HepG2 (cell line): ENCODE measurements around the gene CISD3. TPM values are rescaled to one million over a fixed set of nuclear protein-coding genes. Genes with fewer than 3 reads are reported as not detected.

ENCODE experiments used
- ELF3 ChIP-seq: IDR thresholded peaks from 2 replicates; pipeline ENCODE4 v1.6.1; 2016; ENCODE audit warnings: missing genetic modification reagents, missing compliant biosample characterization
- ETV5 ChIP-seq: IDR thresholded peaks from 2 replicates; pipeline ENCODE4 v1.6.1; 2018; ENCODE audit warnings: missing biosample characterization, missing genetic modification reagents, inconsistent platforms, borderline replicate concordance
- FLYWCH1 ChIP-seq: sonication (generic); formaldehyde crosslinking; IDR thresholded peaks from 2 replicates; pipeline ENCODE4 v1.8.1; 2023; ENCODE audit warnings: mild to moderate bottlenecking, missing genetic modification reagents
- IRF2 ChIP-seq: IDR thresholded peaks from 2 replicates; pipeline ENCODE4 v1.6.1; 2018; ENCODE audit warnings: missing genetic modification reagents, missing compliant biosample characterization
- KAT7 ChIP-seq: IDR thresholded peaks from 2 replicates; pipeline ENCODE4 v1.6.1; 2018; ENCODE audit warnings: borderline replicate concordance, missing compliant biosample characterization
- MTA3 ChIP-seq: sonication (generic); formaldehyde crosslinking; IDR thresholded peaks from 2 replicates; pipeline ENCODE4 v1.4.0; 2020; ENCODE audit warnings: missing genetic modification reagents
- MZF1 ChIP-seq: sonication (generic); formaldehyde crosslinking; IDR thresholded peaks from 2 replicates; pipeline ENCODE4 v1.8.1; 2023; ENCODE audit warnings: mild to moderate bottlenecking, missing genetic modification reagents, borderline replicate concordance
- NCOR1 ChIP-seq: fragments of 200-600 bp; sonication (generic); IDR thresholded peaks from 2 replicates; pipeline ENCODE4 v1.7.0; 2017; ENCODE audit warnings: antibody characterized with exemption, low read length, borderline replicate concordance
- RXRB ChIP-seq: IDR thresholded peaks from 2 replicates; pipeline ENCODE4 v1.6.1; 2016; ENCODE audit warnings: borderline replicate concordance, missing genetic modification reagents, missing compliant biosample characterization
- SOX13 ChIP-seq, 3 experiments: fragments of 450-650 bp in 1 of 3; sonication (generic) in 1 of 3; formaldehyde crosslinking in 1 of 3; IDR thresholded peaks in 2 of 3; conservative IDR thresholded peaks in 1 of 3; 2 replicates each; pipeline versions ENCODE4 v1.5.0 to v1.6.1; 2016 to 2020; ENCODE audit warnings: antibody characterized with exemption in 1 of 3, mild to moderate bottlenecking in 1 of 3, missing compliant biosample characterization in 1 of 3, missing genetic modification reagents in 1 of 3, moderate library complexity in 1 of 3
- ZBTB37 ChIP-seq: sonication (generic); formaldehyde crosslinking; IDR thresholded peaks from 2 replicates; pipeline ENCODE4 v1.4.0; 2020; ENCODE audit warnings: mild to moderate bottlenecking, missing genetic modification reagents
- ZFP36 ChIP-seq: fragments of 150-350 bp; IDR thresholded peaks from 2 replicates; pipeline ENCODE4 v1.6.1; 2018; ENCODE audit warnings: borderline replicate concordance, low read length, low read depth; ENCODE audit not compliant: partially characterized antibody
- ZFP91 ChIP-seq: sonication (generic); formaldehyde crosslinking; IDR thresholded peaks from 2 replicates; pipeline ENCODE4 v1.9.0; 2022; ENCODE audit warnings: missing genetic modification reagents, mild to moderate bottlenecking, borderline replicate concordance
- ZNF451 ChIP-seq: sonication (generic); formaldehyde crosslinking; IDR thresholded peaks from 2 replicates; pipeline ENCODE4 v1.5.0; 2020; ENCODE audit warnings: mild to moderate bottlenecking, missing genetic modification reagents
- ZNF484 ChIP-seq: sonication (generic); formaldehyde crosslinking; IDR thresholded peaks from 2 replicates; pipeline ENCODE4 v1.5.1; 2020; ENCODE audit warnings: mild to moderate bottlenecking, low read depth, missing genetic modification reagents, borderline replicate concordance
- ZNF572 ChIP-seq: sonication (generic); formaldehyde crosslinking; IDR thresholded peaks from 2 replicates; pipeline ENCODE4 v1.5.1; 2020; ENCODE audit warnings: mild to moderate bottlenecking, missing genetic modification reagents
- polyA plus RNA-seq, 8 experiments: library from polyadenylated mRNA; depleted of rRNA in 3 of 8; stranded (reverse) in 7 of 8; unstranded in 1 of 8; fragments of >200 nt; fragmentation: Illumina TruSeq in 4 of 8; extraction: Trizol in 4 of 8; gene quantifications; 2 replicates each; pipeline versions ENCODE4 v1.2.1 to v1.2.3, GENCODE V29; 2011 to 2016; ENCODE audit warnings: low read depth in 4 of 8, missing spikeins in 1 of 8, mixed read lengths in 1 of 8; ENCODE audit not compliant: insufficient read depth in 1 of 8
- total RNA-seq, 5 experiments: library from RNA; depleted of rRNA; stranded (reverse); fragments of >200 nt; fragmentation: Illumina TruSeq; extraction: Trizol; gene quantifications; 2 replicates each; pipeline ENCODE4 v1.2.3, GENCODE V29; 2016; ENCODE audit warnings: low read depth in 1 of 5
- TF ChIP-seq, protein P1 (sequence below): sonication (generic); formaldehyde crosslinking; IDR thresholded peaks from 2 replicates; pipeline ENCODE4 v1.4.0; 2020; ENCODE audit warnings: missing genetic modification reagents
- TF ChIP-seq, protein P2 (sequence below): sonication (generic); formaldehyde crosslinking; IDR thresholded peaks from 2 replicates; pipeline ENCODE4 v1.5.0; 2020; ENCODE audit warnings: mild to moderate bottlenecking, missing genetic modification reagents

Gene CISD3
- total and polyA plus RNA-seq, 2 of the 13 experiments (the other 11 are each of a cell fraction or from before 2014, with no cell fraction given) = 30.0 to 34.1 TPM

GRCh38 chr17:38702166-38702915 lies 27.8 kb upstream of the CISD3 start (continued):
- TF ChIP-seq ZNF572 (CRISPR knock-in tag) (peak; percentile 43; the same call in 1 of the 2 replicates), ELF3 (CRISPR knock-in tag) (peak; percentile 95), FLYWCH1 (CRISPR knock-in tag) (no peak; the same call in 1 of the 2 replicates), MTA3 (no peak), ETV5 (CRISPR knock-in tag) (peak; percentile 91), IRF2 (CRISPR knock-in tag) (peak; percentile 75), KAT7 (CRISPR knock-in tag) (peak; percentile 92; the same call in 1 of the 2 replicates), SOX13 (IDR thresholded peaks at IDR 0.05) (peak; percentile 38; the same call in 1 of the 2 replicates), SOX13 (CRISPR knock-in tag; conservative IDR thresholded peaks at IDR 0.05 in 1 of 2, IDR thresholded peaks at IDR 0.05 in 1 of 2) (peak; percentile 26 to 48; a peak in 2 of 4 replicates), RXRB (CRISPR knock-in tag) (peak; percentile 75), ZFP91 (CRISPR knock-in tag) (peak; percentile 84), ZNF451 (0 out of 2 replicates have a peak, but pooled peaks have one; percentile 60), ZNF484 (CRISPR knock-in tag) (0 out of 2 replicates have a peak, but pooled peaks have one; percentile 82), MZF1 (CRISPR knock-in tag) (0 out of 2 replicates have a peak, but pooled peaks have one; percentile 61), ZFP36 (no peak), NCOR1 (peak; percentile 30; the same call in 1 of the 2 replicates), ZBTB37 (CRISPR knock-in tag) (0 out of 2 replicates have a peak, but pooled peaks have one; percentile 34)
- TF ChIP-seq, protein P1, sequence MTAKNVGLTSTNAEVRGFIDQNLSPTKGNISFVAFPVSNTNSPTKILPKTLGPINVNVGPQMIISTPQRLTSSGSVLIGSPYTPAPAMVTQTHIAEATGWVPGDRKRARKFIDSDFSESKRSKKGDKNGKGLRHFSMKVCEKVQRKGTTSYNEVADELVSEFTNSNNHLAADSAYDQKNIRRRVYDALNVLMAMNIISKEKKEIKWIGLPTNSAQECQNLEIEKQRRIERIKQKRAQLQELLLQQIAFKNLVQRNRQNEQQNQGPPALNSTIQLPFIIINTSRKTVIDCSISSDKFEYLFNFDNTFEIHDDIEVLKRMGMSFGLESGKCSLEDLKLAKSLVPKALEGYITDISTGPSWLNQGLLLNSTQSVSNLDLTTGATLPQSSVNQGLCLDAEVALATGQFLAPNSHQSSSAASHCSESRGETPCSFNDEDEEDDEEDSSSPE (CRISPR knock-in tag) = peak; percentile 95
- TF ChIP-seq, protein P2, sequence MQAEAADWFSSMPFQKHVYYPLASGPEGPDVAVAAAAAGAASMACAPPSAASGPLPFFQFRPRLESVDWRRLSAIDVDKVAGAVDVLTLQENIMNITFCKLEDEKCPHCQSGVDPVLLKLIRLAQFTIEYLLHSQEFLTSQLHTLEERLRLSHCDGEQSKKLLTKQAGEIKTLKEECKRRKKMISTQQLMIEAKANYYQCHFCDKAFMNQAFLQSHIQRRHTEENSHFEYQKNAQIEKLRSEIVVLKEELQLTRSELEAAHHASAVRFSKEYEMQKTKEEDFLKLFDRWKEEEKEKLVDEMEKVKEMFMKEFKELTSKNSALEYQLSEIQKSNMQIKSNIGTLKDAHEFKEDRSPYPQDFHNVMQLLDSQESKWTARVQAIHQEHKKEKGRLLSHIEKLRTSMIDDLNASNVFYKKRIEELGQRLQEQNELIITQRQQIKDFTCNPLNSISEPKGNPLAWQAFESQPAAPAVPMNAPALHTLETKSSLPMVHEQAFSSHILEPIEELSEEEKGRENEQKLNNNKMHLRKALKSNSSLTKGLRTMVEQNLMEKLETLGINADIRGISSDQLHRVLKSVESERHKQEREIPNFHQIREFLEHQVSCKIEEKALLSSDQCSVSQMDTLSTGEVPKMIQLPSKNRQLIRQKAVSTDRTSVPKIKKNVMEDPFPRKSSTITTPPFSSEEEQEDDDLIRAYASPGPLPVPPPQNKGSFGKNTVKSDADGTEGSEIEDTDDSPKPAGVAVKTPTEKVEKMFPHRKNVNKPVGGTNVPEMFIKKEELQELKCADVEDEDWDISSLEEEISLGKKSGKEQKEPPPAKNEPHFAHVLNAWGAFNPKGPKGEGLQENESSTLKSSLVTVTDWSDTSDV (CRISPR knock-in tag) = peak; percentile 76; the same call in 1 of the 2 replicates
